HFFc6 (cell line): ENCODE data around the gene SWI5. TPM values are rescaled to one million over a fixed set of nuclear protein-coding genes. Genes with fewer than 3 reads are reported as not detected.

Experiments
- DNase-seq: peaks from one replicate; pipeline ENCODE4 v3.0.0-alpha.2; 2018
- H3K27ac Mint-ChIP-seq: 2 replicates; pipeline ENCODE4 v1.8.0; 2020; ENCODE audit warnings: mild to moderate bottlenecking, mixed read lengths
- H3K27me3 Mint-ChIP-seq: 2 replicates; pipeline ENCODE4 v1.8.0; 2021; ENCODE audit warnings: mild to moderate bottlenecking, moderate library complexity, mixed read lengths; ENCODE audit not compliant: insufficient read depth
- H3K36me3 Mint-ChIP-seq: 2 replicates; pipeline ENCODE4 v1.8.0; 2021; ENCODE audit warnings: low read depth, mixed read lengths
- H3K4me1 Mint-ChIP-seq: 2 replicates; pipeline ENCODE4 v1.8.0; 2020; ENCODE audit warnings: low read depth, mixed read lengths
- H3K4me3 Mint-ChIP-seq: 2 replicates; pipeline ENCODE4 v1.8.0; 2020; ENCODE audit warnings: mild to moderate bottlenecking, moderate library complexity, mixed read lengths
- H3K9me3 Mint-ChIP-seq: 2 replicates; pipeline ENCODE4 v1.8.0; 2020; ENCODE audit warnings: mild to moderate bottlenecking, mixed read lengths
- CTCF ChIP-seq: fragments of 200-600 bp; sonication (generic); IDR thresholded peaks from 2 replicates; pipeline ENCODE4 v1.5.0; 2021; ENCODE audit warnings: antibody characterized with exemption, mild to moderate bottlenecking
- total RNA-seq, 6 experiments: library from RNA; stranded (reverse); fragmentation: NEBNext Ultra II Directional; extraction: Animal tissue kit (Norgen Biotek cat#: 25700); gene quantifications; 2 replicates in 1 of 6; 3 replicates in 5 of 6; pipeline ENCODE4 v1.2.3, GENCODE V29; 2021

Gene SWI5
- total RNA-seq, 6 experiments from 2014 or later: 40.7 to 46.7 (median 41.9) TPM

GRCh38 chr9:128244837-128245231, 31.2 kb upstream of the SWI5 start:
- TF ChIP-seq CTCF: no peak
- peak overlapping the region; percentile 75 for H3K4me3 Mint-ChIP-seq
- H3K9me3 Mint-ChIP-seq: no peaks in the 10 kb centered on the region

GRCh38 chr9:128245421-128246151, 30.5 kb upstream of the SWI5 start:
- peak; percentile 64 for DNase-seq
- Mint-ChIP-seq H3K27ac (peak overlapping the region; percentile 92), H3K9me3 (no peaks in the 10 kb centered on the region), H3K4me1 (peaks cover 27% of the 10 kb centered on the region), H3K4me3 (peak overlapping the region; percentile 72), H3K36me3 (peaks cover 7% of the 10 kb centered on the region), H3K27me3 (no peaks in the 10 kb centered on the region; the same call in 1 of the 2 replicates)
- TF ChIP-seq CTCF: no peak

More at GRCh38 chr9:128244837-128245231, 31.2 kb upstream of the SWI5 start:
- Mint-ChIP-seq H3K36me3 (peaks cover 5% of the 10 kb centered on the region), H3K4me1 (peaks cover 27% of the 10 kb centered on the region), H3K27ac (peak overlapping the region; percentile 92), H3K27me3 (no peaks in the 10 kb centered on the region; the same call in 1 of the 2 replicates)
- peak; percentile 79 for DNase-seq

GRCh38 chr9:128246471-128246870, 29.6 kb upstream of the SWI5 start:
- Mint-ChIP-seq H3K27me3 (peaks cover 3% of the 10 kb centered on the region; the same call in 1 of the 2 replicates), H3K27ac (peak overlapping the region; percentile 92), H3K4me3 (no peak overlapping the region), H3K4me1 (peaks cover 33% of the 10 kb centered on the region), H3K36me3 (peaks cover 11% of the 10 kb centered on the region), H3K9me3 (no peaks in the 10 kb centered on the region)
- no peak for DNase-seq
- TF ChIP-seq CTCF: no peak

- no peak overlapping the region for H3K4me3 Mint-ChIP-seq
- DNase-seq: no peak
- H3K9me3 Mint-ChIP-seq: no peaks in the 10 kb centered on the region
- peaks cover 42% of the 10 kb centered on the region for H3K4me1 Mint-ChIP-seq
- peaks cover 3% of the 10 kb centered on the region; the same call in 1 of the 2 replicates for H3K27me3 Mint-ChIP-seq
- TF ChIP-seq CTCF: no peak
- H3K27ac Mint-ChIP-seq: no peak overlapping the region; the same call in 1 of the 2 replicates
- H3K36me3 Mint-ChIP-seq: peaks cover 20% of the 10 kb centered on the region
These were observed 28.8 kb upstream of the SWI5 start for GRCh38 chr9:128247226-128247803.

- no peaks in the 10 kb centered on the region for H3K9me3 Mint-ChIP-seq
- peaks cover 20% of the 10 kb centered on the region for H3K36me3 Mint-ChIP-seq
- no peak for TF ChIP-seq CTCF
- no peak overlapping the region for H3K4me3 Mint-ChIP-seq
- no peak overlapping the region for H3K27ac Mint-ChIP-seq
- peaks cover 5% of the 10 kb centered on the region for H3K27me3 Mint-ChIP-seq
- peaks cover 30% of the 10 kb centered on the region for H3K4me1 Mint-ChIP-seq
- DNase-seq: no peak
These were observed 26.5 kb upstream of the SWI5 start for GRCh38 chr9:128249558-128249907.
